Vagina (tissue), 2 donors: ENCODE measurements around the gene RUNX2. TPM values are rescaled to one million over a fixed set of nuclear protein-coding genes. Genes with fewer than 3 reads are reported as not detected.

Experiments used
- DNase-seq, 2 donors: peaks; one replicate each; pipeline ENCODE4 v3.0.0-alpha.2; 2017; ENCODE audit errors: extremely low spot score in 2 of 2
- H3K27ac ChIP-seq: fragments of 200-600 bp; sonication (generic); one replicate; pipeline ENCODE4 v1.5.1; 2019
- H3K27me3 ChIP-seq: fragments of 200-600 bp; sonication (generic); one replicate; pipeline ENCODE4 v1.5.1; 2019
- H3K36me3 ChIP-seq, 2 donors: fragments of 200-600 bp; sonication (generic); one replicate each; pipeline ENCODE4 v1.5.1; 2017 to 2019
- H3K4me1 ChIP-seq: fragments of 200-600 bp; sonication (generic); one replicate; pipeline ENCODE4 v1.5.1; 2019
- H3K4me3 ChIP-seq, 2 donors: fragments of 200-600 bp; sonication (generic); 1 replicate in 1 of 2; 2 replicates in 1 of 2; pipeline ENCODE4 v1.5.1; 2016 to 2019
- H3K9me3 ChIP-seq: fragments of 200-600 bp; sonication (generic); one replicate; pipeline ENCODE4 v1.5.1; 2019
- POLR2A ChIP-seq, 2 donors: fragments of 450-650 bp; IDR thresholded peaks; one replicate each; pipeline ENCODE4 v1.6.1; 2017; ENCODE audit warnings: antibody characterized with exemption in 2 of 2, mild to moderate bottlenecking in 2 of 2, moderate library complexity in 2 of 2
- POLR2AphosphoS5 ChIP-seq, 2 donors: sonication (generic); formaldehyde crosslinking; IDR thresholded peaks; one replicate each; pipeline ENCODE4 v1.9.0; 2017; ENCODE audit warnings: antibody characterized with exemption in 2 of 2, mild to moderate bottlenecking in 2 of 2, low read depth in 1 of 2; ENCODE audit not compliant: insufficient read depth in 1 of 2
- intact Hi-C: fragments of 100-400 bp; cut with DNase I; formaldehyde crosslinking; loops from one replicate; pipeline ENCODE4 v1.15.1; 2023
- total RNA-seq: library from RNA; depleted of rRNA; stranded (reverse); fragments of >200 nt; gene quantifications from one replicate; pipeline ENCODE4 v1.2.3, GENCODE V29; 2016
- TF ChIP-seq, protein P1 (sequence below), 3 experiments: fragments of 450-650 bp in 2 of 3; fragments of 200-600 bp in 1 of 3; sonication (generic) in 1 of 3; IDR thresholded peaks; one replicate each; pipeline ENCODE4 v1.5.1; 2017 to 2019; ENCODE audit warnings: antibody characterized with exemption in 3 of 3, mild to moderate bottlenecking in 2 of 3, moderate library complexity in 2 of 3

Gene RUNX2
- total RNA-seq, 1 donor from 2014 or later = 13.0 TPM

DNA sequence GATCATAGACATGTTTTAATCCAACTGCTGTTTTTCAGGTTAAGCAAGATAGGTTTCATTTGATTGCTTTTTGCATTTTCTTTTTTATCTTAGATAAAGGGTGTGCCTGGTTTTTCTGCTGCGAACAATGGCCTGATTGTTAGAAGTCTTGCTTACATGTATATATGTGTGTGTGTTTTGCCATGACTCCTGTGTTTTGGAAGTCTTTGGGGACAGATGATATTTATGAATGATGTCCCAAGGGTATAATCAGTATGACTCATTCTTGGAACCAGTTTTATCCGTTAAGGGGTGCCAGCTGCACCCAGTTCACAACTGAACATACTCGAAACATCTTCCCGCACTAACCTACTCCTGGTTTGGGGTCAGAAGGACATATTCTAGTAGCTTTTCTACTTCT, 279.7 kb downstream of the RUNX2 start:
- peaks cover 8% of the 10 kb centered on the region for H3K4me1 ChIP-seq
- no peaks in the 10 kb centered on the region for H3K36me3 ChIP-seq
- intact Hi-C loops = no loop called here
- no peak overlapping the region for H3K4me3 ChIP-seq
- H3K27me3 ChIP-seq = no peaks in the 10 kb centered on the region
- no peak overlapping the region for H3K27ac ChIP-seq
- peak in 1 of 2 donors; percentile 52 for DNase-seq
- H3K9me3 ChIP-seq = no peaks in the 10 kb centered on the region
- TF ChIP-seq, protein P1, sequence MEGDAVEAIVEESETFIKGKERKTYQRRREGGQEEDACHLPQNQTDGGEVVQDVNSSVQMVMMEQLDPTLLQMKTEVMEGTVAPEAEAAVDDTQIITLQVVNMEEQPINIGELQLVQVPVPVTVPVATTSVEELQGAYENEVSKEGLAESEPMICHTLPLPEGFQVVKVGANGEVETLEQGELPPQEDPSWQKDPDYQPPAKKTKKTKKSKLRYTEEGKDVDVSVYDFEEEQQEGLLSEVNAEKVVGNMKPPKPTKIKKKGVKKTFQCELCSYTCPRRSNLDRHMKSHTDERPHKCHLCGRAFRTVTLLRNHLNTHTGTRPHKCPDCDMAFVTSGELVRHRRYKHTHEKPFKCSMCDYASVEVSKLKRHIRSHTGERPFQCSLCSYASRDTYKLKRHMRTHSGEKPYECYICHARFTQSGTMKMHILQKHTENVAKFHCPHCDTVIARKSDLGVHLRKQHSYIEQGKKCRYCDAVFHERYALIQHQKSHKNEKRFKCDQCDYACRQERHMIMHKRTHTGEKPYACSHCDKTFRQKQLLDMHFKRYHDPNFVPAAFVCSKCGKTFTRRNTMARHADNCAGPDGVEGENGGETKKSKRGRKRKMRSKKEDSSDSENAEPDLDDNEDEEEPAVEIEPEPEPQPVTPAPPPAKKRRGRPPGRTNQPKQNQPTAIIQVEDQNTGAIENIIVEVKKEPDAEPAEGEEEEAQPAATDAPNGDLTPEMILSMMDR (IDR thresholded peaks at IDR 0.05) = no peak
- no peak for TF ChIP-seq POLR2A (IDR thresholded peaks at IDR 0.05)

GRCh38 chr6:45608252-45608913, 280.3 kb downstream of the RUNX2 start:
- Histone ChIP-seq H3K9me3 (no peaks in the 10 kb centered on the region), H3K36me3 (no peaks in the 10 kb centered on the region), H3K27me3 (no peaks in the 10 kb centered on the region), H3K4me3 (no peak overlapping the region), H3K27ac (no peak overlapping the region), H3K4me1 (peaks cover 8% of the 10 kb centered on the region)
- TF ChIP-seq, protein P1 (IDR thresholded peaks at IDR 0.05) = no peak
- TF ChIP-seq POLR2AphosphoS5 (IDR thresholded peaks at IDR 0.05; ENCODE audit: insufficient read depth in 1 of 2, low read depth in 1 of 2) (no peak), POLR2A (IDR thresholded peaks at IDR 0.05) (no peak)
- peak in 1 of 2 donors; percentile 71 for DNase-seq
- intact Hi-C loops = no loop called here

DNA sequence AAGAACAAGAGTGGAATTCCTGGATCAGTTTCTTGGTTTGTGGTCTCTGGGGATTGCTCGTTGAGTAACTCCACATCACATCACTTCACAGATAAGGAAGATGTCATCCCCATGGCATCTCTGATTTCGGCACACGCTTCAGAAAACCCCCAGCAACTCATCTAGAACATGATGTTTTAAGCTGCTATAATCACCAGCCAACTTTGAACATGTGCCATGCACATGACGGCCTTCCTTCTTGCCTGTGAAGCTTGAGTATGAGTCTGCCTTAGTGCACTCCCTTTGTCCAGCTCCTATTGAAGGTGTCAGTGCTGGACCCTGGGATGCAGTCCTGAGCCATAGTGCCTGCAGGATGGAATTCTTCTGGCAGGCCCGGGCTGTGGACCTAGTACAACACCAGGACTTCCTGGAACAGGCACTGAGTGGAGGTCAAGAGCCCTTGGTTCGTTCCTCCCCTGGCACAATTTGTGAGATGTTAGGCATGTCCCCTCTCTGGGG, 281.1 kb downstream of the RUNX2 start:
- no peak for TF ChIP-seq POLR2AphosphoS5 (IDR thresholded peaks at IDR 0.05; ENCODE audit: insufficient read depth in 1 of 2, low read depth in 1 of 2)
- no peak for TF ChIP-seq POLR2A (IDR thresholded peaks at IDR 0.05)
- TF ChIP-seq, protein P1 (IDR thresholded peaks at IDR 0.05) = no peak

GRCh38 chr6:45610374-45610773, 282.2 kb downstream of the RUNX2 start:
- no peak overlapping the region for H3K4me3 ChIP-seq
- H3K9me3 ChIP-seq = no peaks in the 10 kb centered on the region
- H3K27me3 ChIP-seq = no peaks in the 10 kb centered on the region
- TF ChIP-seq, protein P1 (IDR thresholded peaks at IDR 0.05) = no peak
- TF ChIP-seq POLR2A (IDR thresholded peaks at IDR 0.05) (no peak), POLR2AphosphoS5 (IDR thresholded peaks at IDR 0.05; ENCODE audit: insufficient read depth in 1 of 2, low read depth in 1 of 2) (no peak)
- no peak for DNase-seq
- intact Hi-C loops = no loop called here
- no peaks in the 10 kb centered on the region for H3K36me3 ChIP-seq
- H3K4me1 ChIP-seq = peaks cover 8% of the 10 kb centered on the region
- no peak overlapping the region for H3K27ac ChIP-seq

More for the DNA sequence above, 281.1 kb downstream of the RUNX2 start:
- no peak overlapping the region for H3K27ac ChIP-seq
- no peaks in the 10 kb centered on the region for H3K36me3 ChIP-seq
- H3K9me3 ChIP-seq = no peaks in the 10 kb centered on the region
- DNase-seq = no peak
- intact Hi-C loops = no loop called here
- peaks cover 8% of the 10 kb centered on the region for H3K4me1 ChIP-seq
- H3K4me3 ChIP-seq = no peak overlapping the region
- no peaks in the 10 kb centered on the region for H3K27me3 ChIP-seq

GRCh38 chr6:45610832-45611231, 282.7 kb downstream of the RUNX2 start:
- intact Hi-C loops = no loop called here
- no peak overlapping the region for H3K27ac ChIP-seq

More at GRCh38 chr6:45610832-45611231, 282.7 kb downstream of the RUNX2 start:
- no peak for DNase-seq
- Histone ChIP-seq H3K27me3 (no peaks in the 10 kb centered on the region), H3K4me1 (peaks cover 8% of the 10 kb centered on the region), H3K36me3 (no peaks in the 10 kb centered on the region), H3K4me3 (no peak overlapping the region), H3K9me3 (no peaks in the 10 kb centered on the region)
- no peak for TF ChIP-seq POLR2AphosphoS5 (IDR thresholded peaks at IDR 0.05; ENCODE audit: insufficient read depth in 1 of 2, low read depth in 1 of 2)
- TF ChIP-seq, protein P1 (IDR thresholded peaks at IDR 0.05) = no peak
- TF ChIP-seq POLR2A (IDR thresholded peaks at IDR 0.05) = no peak
